Fibroblast of villous mesenchyme (primary cell): ENCODE measurements around the gene RAB10. TPM values are rescaled to one million over a fixed set of nuclear protein-coding genes. Genes with fewer than 3 reads are reported as not detected.
"Not testable (repeated sequence)": the region's sequence is repeated elsewhere in the genome, so short reads cannot be mapped to it uniquely, and the experiment has no call there.

ENCODE experiments used
- DNase-seq: peaks from one replicate; pipeline ENCODE4 v3.0.0-alpha.2; 2010; ENCODE audit warnings: low read depth
- H3K4me3 ChIP-seq: 2 replicates; pipeline ENCODE4 v1.5.1; 2011; ENCODE audit warnings: low read depth, mild to moderate bottlenecking, low read length
- CTCF ChIP-seq: IDR thresholded peaks from 2 replicates; pipeline ENCODE4 v1.5.1; 2012; ENCODE audit warnings: low read depth, mild to moderate bottlenecking, low read length; ENCODE audit not compliant: insufficient read depth
- total RNA-seq: library from RNA; depleted of rRNA; stranded (reverse); fragments of >200 nt; gene quantifications from 2 replicates; pipeline ENCODE4 v1.2.3, GENCODE V29; 2012

Gene RAB10
- total RNA-seq, 1 donor, result 128 TPM

GRCh38 chr2:26076001-26076587 is 42.2 kb downstream of the RAB10 start:
- H3K4me3 ChIP-seq, result no peak overlapping the region
- no peak for TF ChIP-seq CTCF
- DNase-seq, result no peak

- no peak for DNase-seq
- H3K4me3 ChIP-seq, result no peak overlapping the region
- TF ChIP-seq CTCF, result no peak
Measured at GRCh38 chr2:26077291-26077690, 43.4 kb downstream of the RAB10 start.

GRCh38 chr2:26078939-26079338 is 45.1 kb downstream of the RAB10 start:
- DNase-seq, result no peak
- no peak for TF ChIP-seq CTCF
- H3K4me3 ChIP-seq, result no peak overlapping the region

- DNase-seq, result no peak
- TF ChIP-seq CTCF, result no peak
- no peak overlapping the region for H3K4me3 ChIP-seq
Measured at GRCh38 chr2:26080356-26080755, 46.5 kb downstream of the RAB10 start.

- H3K4me3 ChIP-seq, DNase-seq: not testable (repeated sequence)
Measured at GRCh38 chr2:26080925-26081324, 47.0 kb downstream of the RAB10 start.

- no peak overlapping the region for H3K4me3 ChIP-seq
- no peak for TF ChIP-seq CTCF
- DNase-seq, result no peak
Measured at GRCh38 chr2:26081556-26081955, 47.7 kb downstream of the RAB10 start.

- no peak overlapping the region for H3K4me3 ChIP-seq
- no peak for TF ChIP-seq CTCF
Measured at GRCh38 chr2:26086155-26086637, 52.3 kb downstream of the RAB10 start.

More at GRCh38 chr2:26086155-26086637, 52.3 kb downstream of the RAB10 start:
- peak; percentile 74 for DNase-seq
